Retinal pigment epithelial cell (primary cell): ENCODE results near the gene PIN1.

Experiments used
- DNase-seq: peaks from one replicate; pipeline ENCODE4 v3.0.0-alpha.2; 2010; ENCODE audit warnings: low read depth
- H3K4me3 ChIP-seq: 2 replicates; pipeline ENCODE4 v1.5.1; 2011; ENCODE audit warnings: mild to moderate bottlenecking, low read length, control low read depth, moderate library complexity
- CTCF ChIP-seq: conservative IDR thresholded peaks from 2 replicates; pipeline ENCODE4 v1.5.1; 2011; ENCODE audit warnings: low read depth, low read length, control low read depth, inconsistent platforms

The PIN1 gene

GRCh38 chr19:9857920-9858746 lies 23.0 kb downstream of the PIN1 start:
- H3K4me3 ChIP-seq: no peak overlapping the region
- DNase-seq: no peak
- TF ChIP-seq CTCF: no peak

- H3K4me3 ChIP-seq: no peak overlapping the region
- DNase-seq: no peak
- no peak for TF ChIP-seq CTCF
Measured at GRCh38 chr19:9858766-9859165, 23.6 kb downstream of the PIN1 start.

GRCh38 chr19:9860407-9860806 lies 25.3 kb downstream of the PIN1 start:
- no peak overlapping the region for H3K4me3 ChIP-seq
- no peak for DNase-seq
- TF ChIP-seq CTCF: no peak

GRCh38 chr19:9861503-9861902 lies 26.4 kb downstream of the PIN1 start:
- DNase-seq: no peak
- H3K4me3 ChIP-seq: no peak overlapping the region
- TF ChIP-seq CTCF: no peak

- H3K4me3 ChIP-seq: no peak overlapping the region
- DNase-seq: no peak
- TF ChIP-seq CTCF: no peak
Measured at GRCh38 chr19:9862938-9863337, 27.8 kb downstream of the PIN1 start.

GRCh38 chr19:9863759-9864158 lies 28.6 kb downstream of the PIN1 start:
- no peak for TF ChIP-seq CTCF
- no peak overlapping the region for H3K4me3 ChIP-seq
- no peak for DNase-seq
